Measurements from ENCODE around the gene CCNK.

The CCNK gene

DNA sequence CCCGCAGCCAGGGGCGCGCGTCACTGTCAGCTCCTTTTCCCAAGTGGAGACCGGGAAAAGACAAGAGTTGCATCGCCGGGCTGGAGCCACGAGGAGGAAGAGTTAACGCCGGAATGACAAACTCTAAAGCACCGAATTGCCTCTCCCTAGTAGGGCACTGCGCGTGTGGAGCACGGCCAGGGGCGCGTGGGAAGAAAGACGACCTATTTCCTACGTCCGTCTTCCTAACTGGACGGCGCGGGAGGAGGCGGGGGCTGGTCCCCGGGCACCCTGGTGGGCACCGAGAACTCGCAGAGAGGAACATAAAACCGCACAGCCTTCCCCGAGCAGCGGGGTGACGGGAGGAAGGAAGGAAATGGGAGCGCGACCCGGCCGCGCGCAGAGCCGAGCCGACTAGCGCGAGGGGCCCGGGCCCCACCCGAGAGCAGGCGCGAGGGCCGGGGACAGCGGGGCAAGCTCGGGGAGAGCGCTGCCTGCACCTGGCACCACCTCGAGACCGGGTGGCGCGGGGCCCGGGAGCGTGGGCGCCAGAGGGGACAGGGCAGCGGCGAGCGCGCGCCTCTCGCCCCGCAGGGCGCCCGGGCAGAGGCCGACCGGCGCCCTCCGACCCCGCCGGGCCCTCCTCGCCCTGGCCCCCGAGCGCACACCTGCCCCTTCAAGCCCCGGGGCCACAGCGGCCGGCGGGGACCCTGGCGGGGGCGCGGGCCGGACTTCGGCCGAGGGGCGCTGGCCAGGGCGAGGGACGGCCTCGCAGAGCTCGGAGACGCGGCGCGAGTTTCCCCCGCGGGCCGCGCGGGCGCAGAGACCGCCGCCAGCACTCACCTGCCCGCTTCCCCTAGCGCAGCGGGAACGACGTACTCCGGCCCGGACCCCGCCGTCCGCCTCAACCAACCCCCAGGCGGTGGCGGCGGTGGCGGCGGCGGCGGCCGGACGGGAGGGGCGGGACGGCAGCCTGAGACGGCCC, 1.0 kb upstream of the CCNK start, which contains the start of gene SETD3:
Gene SETD3, minus strand, starts transcription at position 954 of the 964 bp plus-strand sequence. CDS start 15,054 bp downstream, outside the sequence.
- H3K27ac ChIP-seq = peak within 1 kb of the TSS; percentile 95 to 98
- peak within 1 kb of the TSS; percentile 98 for H3K4me3 ChIP-seq
- TF ChIP-seq, protein P1, sequence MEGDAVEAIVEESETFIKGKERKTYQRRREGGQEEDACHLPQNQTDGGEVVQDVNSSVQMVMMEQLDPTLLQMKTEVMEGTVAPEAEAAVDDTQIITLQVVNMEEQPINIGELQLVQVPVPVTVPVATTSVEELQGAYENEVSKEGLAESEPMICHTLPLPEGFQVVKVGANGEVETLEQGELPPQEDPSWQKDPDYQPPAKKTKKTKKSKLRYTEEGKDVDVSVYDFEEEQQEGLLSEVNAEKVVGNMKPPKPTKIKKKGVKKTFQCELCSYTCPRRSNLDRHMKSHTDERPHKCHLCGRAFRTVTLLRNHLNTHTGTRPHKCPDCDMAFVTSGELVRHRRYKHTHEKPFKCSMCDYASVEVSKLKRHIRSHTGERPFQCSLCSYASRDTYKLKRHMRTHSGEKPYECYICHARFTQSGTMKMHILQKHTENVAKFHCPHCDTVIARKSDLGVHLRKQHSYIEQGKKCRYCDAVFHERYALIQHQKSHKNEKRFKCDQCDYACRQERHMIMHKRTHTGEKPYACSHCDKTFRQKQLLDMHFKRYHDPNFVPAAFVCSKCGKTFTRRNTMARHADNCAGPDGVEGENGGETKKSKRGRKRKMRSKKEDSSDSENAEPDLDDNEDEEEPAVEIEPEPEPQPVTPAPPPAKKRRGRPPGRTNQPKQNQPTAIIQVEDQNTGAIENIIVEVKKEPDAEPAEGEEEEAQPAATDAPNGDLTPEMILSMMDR (IDR thresholded peaks at IDR 0.05) = no peak
- peak; percentile 81 for DNase-seq (ENCODE audit: low spot score)

DNA sequence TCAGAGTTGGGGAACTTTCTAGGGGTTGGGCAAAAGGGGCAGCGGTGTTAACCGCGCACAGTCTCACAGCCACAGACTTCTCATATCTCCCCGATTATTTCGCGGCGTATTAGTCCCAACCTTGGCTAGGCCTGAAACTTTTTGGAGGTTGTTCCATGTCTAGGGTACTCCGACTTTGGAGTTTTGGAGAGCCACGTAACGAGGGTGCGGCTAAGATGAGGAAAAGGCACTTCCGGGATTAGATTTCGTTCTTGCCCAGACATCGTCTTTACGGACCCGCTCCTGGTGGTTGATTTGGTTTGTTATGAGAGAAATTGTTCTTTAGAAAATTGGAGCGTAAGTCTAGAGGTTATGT, 513 bp downstream of the CCNK start:
- Histone ChIP-seq H3K4me3 (peak overlapping the region; percentile 96), H3K27ac (peak overlapping the region; percentile 93 to 98)
- DNase-seq (ENCODE audit: low spot score) = no peak
- TF ChIP-seq, protein P1 (IDR thresholded peaks at IDR 0.05) = no peak

DNA sequence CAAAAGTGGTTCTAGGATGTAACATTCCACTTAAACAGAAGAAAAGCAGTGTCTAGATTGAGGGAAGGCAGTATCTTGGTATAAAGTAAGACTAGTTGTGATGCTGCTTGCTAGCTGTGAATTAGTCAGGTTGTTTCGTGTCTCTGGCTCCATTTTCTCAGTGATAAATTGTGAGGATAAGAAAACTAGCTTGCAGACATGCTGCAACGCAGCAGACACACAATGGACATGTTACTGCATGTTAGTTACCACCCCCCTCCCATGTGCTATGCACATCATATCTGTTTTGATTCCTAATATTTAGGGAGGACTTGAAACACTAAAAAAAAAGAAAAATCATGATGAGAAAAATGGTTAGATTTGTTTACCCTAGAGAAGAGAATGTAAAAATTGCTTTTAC, 2.9 kb downstream of the CCNK start:
- TF ChIP-seq, protein P1 (IDR thresholded peaks at IDR 0.05) = no peak
- no peak for DNase-seq (ENCODE audit: low spot score)
- Histone ChIP-seq H3K27ac (no peak overlapping the region), H3K4me3 (no peak overlapping the region)

DNA sequence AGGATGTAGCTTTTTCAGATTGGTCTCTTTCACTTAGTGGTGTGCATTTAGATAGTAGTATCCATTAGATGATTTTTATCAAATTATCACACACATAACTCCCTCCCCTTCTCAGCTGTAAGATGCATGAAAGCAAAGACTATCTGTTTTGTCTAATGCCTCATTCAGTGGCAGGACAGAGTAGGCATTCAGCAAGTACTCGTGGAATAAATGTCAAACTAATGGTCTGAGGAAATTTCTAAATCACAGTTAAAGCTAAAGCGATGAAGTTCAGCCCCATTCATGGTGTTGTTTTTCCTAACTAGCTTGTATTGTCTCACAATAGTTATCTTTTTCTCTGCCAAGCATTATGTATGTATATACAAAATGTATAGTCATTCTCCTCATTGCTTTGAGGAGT, 16.1 kb downstream of the CCNK start:
- no peak overlapping the region for H3K27ac ChIP-seq
- TF ChIP-seq, protein P1 (IDR thresholded peaks at IDR 0.05) = no peak
- DNase-seq (ENCODE audit: low spot score) = no peak

DNA sequence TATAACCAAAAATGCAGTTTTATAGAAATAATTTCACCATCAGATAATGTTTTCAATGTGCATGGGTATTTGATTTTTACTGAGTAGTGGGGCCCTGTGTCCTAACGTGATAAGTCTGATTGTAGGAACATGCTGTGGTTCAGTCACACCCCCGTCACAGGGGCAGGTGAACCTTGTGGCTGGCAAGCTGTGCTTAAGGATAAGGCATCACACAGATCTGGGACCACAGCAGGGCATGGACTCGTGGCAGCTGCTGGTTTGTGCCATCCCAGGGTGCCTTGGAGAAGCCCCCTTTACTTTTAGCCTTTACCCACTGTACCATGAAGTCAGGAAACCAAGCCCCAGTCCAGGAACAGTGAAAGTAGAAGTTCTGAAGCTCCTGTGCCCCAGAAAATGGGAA, 16.7 kb downstream of the CCNK start:
- TF ChIP-seq, protein P1 (IDR thresholded peaks at IDR 0.05) = no peak
- no peak for DNase-seq (ENCODE audit: low spot score)
- Histone ChIP-seq H3K27ac (no peak overlapping the region), H3K4me3 (no peak overlapping the region)

More for the DNA sequence above, 16.1 kb downstream of the CCNK start:
- no peak overlapping the region for H3K4me3 ChIP-seq

DNA sequence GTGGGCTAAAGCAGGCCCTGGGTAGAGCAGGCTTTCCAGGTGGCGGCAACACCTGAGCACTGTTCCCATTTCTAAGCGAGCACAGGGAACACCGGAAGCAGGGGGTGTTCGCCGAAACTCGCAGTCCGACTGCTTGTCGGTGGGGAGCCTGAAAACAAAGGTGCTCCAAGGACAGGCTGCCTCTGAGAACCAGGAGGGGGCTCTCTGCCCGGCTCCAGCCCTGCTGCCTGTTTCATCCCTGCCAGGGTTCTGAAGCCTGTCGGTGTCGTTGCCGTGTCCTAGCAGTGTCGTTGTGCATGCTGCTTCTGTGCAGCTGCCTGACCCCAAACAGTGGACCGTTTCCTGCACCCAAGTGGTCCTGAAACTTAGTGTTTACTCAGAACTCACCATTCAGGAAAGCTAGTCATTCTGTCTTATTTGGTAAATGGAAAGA, 21.8 kb downstream of the CCNK start:
- TF ChIP-seq, protein P1 (IDR thresholded peaks at IDR 0.05) = no peak
- H3K4me3 ChIP-seq = no peak overlapping the region
- DNase-seq (ENCODE audit: low spot score) = no peak
- no peak overlapping the region for H3K27ac ChIP-seq

Measured in coronary artery (tissue), 2 donors.